ENCODE results near the gene DDX47. TPM values are rescaled to one million over a fixed set of nuclear protein-coding genes. Genes with fewer than 3 reads are reported as not detected.

The DDX47 gene
- total and polyA plus RNA-seq, 10 of the 15 experiments (the other 5 are each of a cell fraction or from before 2014, with no cell fraction given), result 84.8 to 266 (median 120) TPM

DNA sequence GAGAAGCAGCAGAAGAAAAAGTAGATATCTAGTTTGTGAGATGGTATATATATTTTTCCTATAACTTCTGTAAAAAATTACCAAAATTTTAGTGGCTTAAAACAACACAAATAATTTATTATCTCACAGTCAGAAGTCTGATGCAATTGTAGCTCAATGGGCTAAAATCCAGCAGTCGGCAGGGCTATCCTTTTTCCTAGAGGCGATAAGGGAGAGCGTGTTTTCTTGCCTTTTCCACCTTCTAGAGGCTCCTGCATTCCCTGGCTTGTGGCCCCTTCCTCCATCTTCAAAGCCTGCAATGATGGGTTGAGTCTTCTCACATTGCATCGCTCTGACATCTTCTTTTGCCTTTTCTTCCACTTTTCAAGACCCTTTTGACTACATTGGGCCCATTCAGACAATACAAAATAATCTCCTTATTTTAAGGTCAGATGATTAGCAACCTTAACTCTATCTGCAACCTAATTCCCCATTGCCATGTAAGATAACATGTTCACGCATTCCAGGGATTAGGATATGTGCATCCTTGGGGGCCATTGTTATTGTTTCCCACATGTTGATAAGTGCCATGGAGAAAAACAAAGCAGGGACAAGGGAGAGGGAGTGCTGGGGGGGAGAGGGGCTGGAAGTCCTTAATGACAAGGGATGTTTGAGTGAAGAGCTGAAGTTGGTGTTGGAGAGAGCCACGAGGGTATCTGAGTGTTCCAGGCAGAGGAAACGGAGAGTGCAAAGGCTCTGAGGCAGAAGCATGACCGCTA, 13.8 kb upstream of the DDX47 start:
- in situ Hi-C loops (cut with MboI), result no loop called here
- ChIA-PET CTCF (interaction anchor here (0.5 to 3.2 kb wide), 3 partner anchors 11 to 177 kb away, joined by 3 to 15 read pairs (median 3); partner anchors contain the start of gene DDX47), POLR2A (no interaction called here), RAD21 (ENCODE audit: unreplicated experiment) (no interaction called here), SMC1A (ENCODE audit: uncharacterized antibody, unreplicated experiment) (interaction anchor here (1.2 to 3.2 kb wide), 3 partner anchors 10 to 18 kb away, joined by 3 to 7 read pairs (median 4); no protein-coding TSS in a partner anchor)
- no peak overlapping the region for H2AFZ ChIP-seq (ENCODE audit: control insufficient read depth, low read depth, low read length)
- no TSS peak for BruUV-seq (replicated peaks)
- H3K4me3 ChIP-seq, result no peak overlapping the region
- no peaks in the 10 kb centered on the region for H3K36me3 ChIP-seq (ENCODE audit: control insufficient read depth in 2 of 2, insufficient read depth in 2 of 2, low read length in 1 of 2)
- intact Hi-C loops (cut with micrococcal nuclease; ENCODE audit: unreplicated experiment), result no loop called here
- H3K4me2 ChIP-seq (ENCODE audit: control insufficient read depth, insufficient read depth), result no peak overlapping the region
- H3K9ac ChIP-seq (ENCODE audit: control insufficient read depth, insufficient read depth, low read length), result no peak overlapping the region
- H3K79me2 ChIP-seq (ENCODE audit: control insufficient read depth, insufficient read depth, low read length), result no peaks in the 10 kb centered on the region
- H3K27me3 ChIP-seq (replicated peaks in 1 of 2; ENCODE audit: control insufficient read depth in 2 of 2, insufficient read depth in 2 of 2, low read length in 1 of 2), result no peaks in the 10 kb centered on the region
- H3K4me1 ChIP-seq (ENCODE audit: control insufficient read depth, insufficient read depth, low read length), result peaks cover 17% of the 10 kb centered on the region
- no peaks in the 10 kb centered on the region for H4K20me1 ChIP-seq (ENCODE audit: control insufficient read depth, insufficient read depth)
- WGBS (ENCODE audit: insufficient coverage, insufficient replicate concordance, low lambda C conversion rate, missing lambda C conversion rate), result 67% methylated on average over 8 of the region's 8 CpGs
- TF ChIP-seq, protein P1, sequence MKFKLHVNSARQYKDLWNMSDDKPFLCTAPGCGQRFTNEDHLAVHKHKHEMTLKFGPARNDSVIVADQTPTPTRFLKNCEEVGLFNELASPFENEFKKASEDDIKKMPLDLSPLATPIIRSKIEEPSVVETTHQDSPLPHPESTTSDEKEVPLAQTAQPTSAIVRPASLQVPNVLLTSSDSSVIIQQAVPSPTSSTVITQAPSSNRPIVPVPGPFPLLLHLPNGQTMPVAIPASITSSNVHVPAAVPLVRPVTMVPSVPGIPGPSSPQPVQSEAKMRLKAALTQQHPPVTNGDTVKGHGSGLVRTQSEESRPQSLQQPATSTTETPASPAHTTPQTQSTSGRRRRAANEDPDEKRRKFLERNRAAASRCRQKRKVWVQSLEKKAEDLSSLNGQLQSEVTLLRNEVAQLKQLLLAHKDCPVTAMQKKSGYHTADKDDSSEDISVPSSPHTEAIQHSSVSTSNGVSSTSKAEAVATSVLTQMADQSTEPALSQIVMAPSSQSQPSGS (IDR thresholded peaks at IDR 0.05; ENCODE audit: low read length), result no peak
- TF ChIP-seq TCF3 (IDR thresholded peaks at IDR 0.05; ENCODE audit: borderline replicate concordance, insufficient read depth, low read depth, low read length), result no peak
- TF ChIP-seq, protein P2, sequence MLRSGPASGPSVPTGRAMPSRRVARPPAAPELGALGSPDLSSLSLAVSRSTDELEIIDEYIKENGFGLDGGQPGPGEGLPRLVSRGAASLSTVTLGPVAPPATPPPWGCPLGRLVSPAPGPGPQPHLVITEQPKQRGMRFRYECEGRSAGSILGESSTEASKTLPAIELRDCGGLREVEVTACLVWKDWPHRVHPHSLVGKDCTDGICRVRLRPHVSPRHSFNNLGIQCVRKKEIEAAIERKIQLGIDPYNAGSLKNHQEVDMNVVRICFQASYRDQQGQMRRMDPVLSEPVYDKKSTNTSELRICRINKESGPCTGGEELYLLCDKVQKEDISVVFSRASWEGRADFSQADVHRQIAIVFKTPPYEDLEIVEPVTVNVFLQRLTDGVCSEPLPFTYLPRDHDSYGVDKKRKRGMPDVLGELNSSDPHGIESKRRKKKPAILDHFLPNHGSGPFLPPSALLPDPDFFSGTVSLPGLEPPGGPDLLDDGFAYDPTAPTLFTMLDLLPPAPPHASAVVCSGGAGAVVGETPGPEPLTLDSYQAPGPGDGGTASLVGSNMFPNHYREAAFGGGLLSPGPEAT (IDR thresholded peaks at IDR 0.05; ENCODE audit: low read depth), result no peak
- TF ChIP-seq NBN (IDR thresholded peaks at IDR 0.05), result no peak
- TF ChIP-seq KDM1A (IDR thresholded peaks at IDR 0.05; ENCODE audit: borderline replicate concordance), result no peak
- TF ChIP-seq FOXK2 (IDR thresholded peaks at IDR 0.05), result no peak
- TF ChIP-seq ZBTB33 (IDR thresholded peaks at IDR 0.05), result no peak
- no peak for TF ChIP-seq POLR2A (IDR thresholded peaks at IDR 0.05; ENCODE audit: low read depth, low read length)
- TF ChIP-seq HSF1 (IDR thresholded peaks at IDR 0.05; ENCODE audit: low read depth, low read length), result no peak
- TF ChIP-seq FOXM1 (IDR thresholded peaks at IDR 0.05; ENCODE audit: low read depth, low read length), result no peak
- TF ChIP-seq CBX5 (IDR thresholded peaks at IDR 0.05; ENCODE audit: low read depth), result no peak
- TF ChIP-seq BRCA1 (IDR thresholded peaks at IDR 0.05; ENCODE audit: low read depth, low read length), result no peak
- TF ChIP-seq CREB1 (IDR thresholded peaks at IDR 0.05; ENCODE audit: low read depth), result no peak
- no peak for TF ChIP-seq SMAD5 (IDR thresholded peaks at IDR 0.05; ENCODE audit: low read depth)
- H3K27ac ChIP-seq (ENCODE audit: control insufficient read depth, insufficient read depth), result no peak overlapping the region
- DNase-seq (ENCODE audit: low read depth, low spot score) (no peak), ATAC-seq (no peak), FAIRE-seq (no peak)
- H3K9me3 ChIP-seq (replicated peaks; ENCODE audit: control insufficient read depth, insufficient read depth, low read length), result no peaks in the 10 kb centered on the region

Measured in GM12878 (cell line).